Activated CD4-positive, alpha-beta T cell treated with anti-CD3 and anti-CD28 coated beads for 24 hours (primary cell): ENCODE results near the gene NCOA5.

ENCODE experiments used
- DNase-seq, 2 donors: peaks; one replicate each; pipeline ENCODE4 v3.0.0-alpha.2; 2020; ENCODE audit warnings: low read depth in 2 of 2

Gene NCOA5

GRCh38 chr20:46040902-46041535 lies 48.7 kb downstream of the NCOA5 start:
- no peak for DNase-seq

- DNase-seq, result no peak
Measured at GRCh38 chr20:46037036-46037435, 52.7 kb downstream of the NCOA5 start.

GRCh38 chr20:46036370-46036769 lies 53.4 kb downstream of the NCOA5 start:
- no peak for DNase-seq

- DNase-seq, result no peak
Measured at GRCh38 chr20:46035713-46036112, 54.0 kb downstream of the NCOA5 start.

GRCh38 chr20:46035253-46035652 lies 54.5 kb downstream of the NCOA5 start:
- no peak for DNase-seq

GRCh38 chr20:46034039-46034438 lies 55.7 kb downstream of the NCOA5 start:
- no peak for DNase-seq

- no peak for DNase-seq
Measured at GRCh38 chr20:46031701-46032254, 58.0 kb downstream of the NCOA5 start.

GRCh38 chr20:46031014-46031569 lies 58.7 kb downstream of the NCOA5 start:
- no peak for DNase-seq

GRCh38 chr20:46030284-46031013 lies 59.3 kb downstream of the NCOA5 start:
- no peak for DNase-seq

GRCh38 chr20:46028772-46029371 lies 60.9 kb downstream of the NCOA5 start, which contains the start of gene SLC12A5:
Gene SLC12A5 (plus strand): TSS chr20:46029215. CDS start chr20:46029345, 130 bp downstream.
- no peak for DNase-seq

- no peak for DNase-seq
Measured at GRCh38 chr20:46028110-46028509, 61.7 kb downstream of the NCOA5 start.

- DNase-seq, result no peak
Measured at GRCh38 chr20:46027245-46027853, 62.4 kb downstream of the NCOA5 start.

GRCh38 chr20:46025376-46025783 lies 64.4 kb downstream of the NCOA5 start:
- DNase-seq, result no peak

GRCh38 chr20:46023999-46024398 lies 65.8 kb downstream of the NCOA5 start:
- no peak for DNase-seq

- no peak for DNase-seq
Measured at GRCh38 chr20:46023148-46023484, 66.6 kb downstream of the NCOA5 start.

- DNase-seq, result peak; percentile 70 to 73
Measured at GRCh38 chr20:46022411-46023147, 67.2 kb downstream of the NCOA5 start.

- peak in 1 of 2 donors; percentile 40 for DNase-seq
Measured at GRCh38 chr20:46021361-46022359, 68.1 kb downstream of the NCOA5 start.

- no peak for DNase-seq
Measured at GRCh38 chr20:46020555-46020954, 69.2 kb downstream of the NCOA5 start.

GRCh38 chr20:46018611-46019010 lies 71.2 kb downstream of the NCOA5 start:
- no peak for DNase-seq

- no peak for DNase-seq
Measured at GRCh38 chr20:46018112-46018511, 71.7 kb downstream of the NCOA5 start.
